Limb (tissue), 2 donors: ENCODE results near the gene PPP1R12B.
"Not testable (repeated sequence)": the region's sequence is repeated elsewhere in the genome, so short reads cannot be mapped to it uniquely, and the experiment has no call there.

ENCODE experiments used
- DNase-seq, 2 donors: peaks; one replicate each; pipeline ENCODE4 v3.0.0-alpha.2; 2016; ENCODE audit errors: extremely low spot score in 2 of 2

The PPP1R12B gene

DNA sequence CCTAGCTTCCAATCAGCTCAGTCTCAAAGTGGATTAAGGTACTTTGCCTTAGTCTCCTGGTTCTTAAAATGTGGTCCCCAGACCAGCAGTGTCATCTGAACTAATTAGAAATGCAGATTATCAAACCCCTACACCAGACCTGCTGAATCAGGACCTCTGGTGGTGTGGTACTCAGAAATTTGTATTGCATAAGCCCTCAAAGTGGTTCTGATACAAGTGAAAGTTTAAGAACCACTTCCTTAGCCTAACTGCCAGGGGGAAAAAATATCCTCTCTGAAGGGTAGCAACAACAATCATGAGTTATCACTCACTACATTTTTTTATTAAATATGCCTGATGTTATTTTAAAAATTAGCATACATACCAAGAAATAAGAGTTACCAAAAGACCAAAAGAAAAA, 131.2 kb downstream of the PPP1R12B start:
- not testable (repeated sequence) for DNase-seq

DNA sequence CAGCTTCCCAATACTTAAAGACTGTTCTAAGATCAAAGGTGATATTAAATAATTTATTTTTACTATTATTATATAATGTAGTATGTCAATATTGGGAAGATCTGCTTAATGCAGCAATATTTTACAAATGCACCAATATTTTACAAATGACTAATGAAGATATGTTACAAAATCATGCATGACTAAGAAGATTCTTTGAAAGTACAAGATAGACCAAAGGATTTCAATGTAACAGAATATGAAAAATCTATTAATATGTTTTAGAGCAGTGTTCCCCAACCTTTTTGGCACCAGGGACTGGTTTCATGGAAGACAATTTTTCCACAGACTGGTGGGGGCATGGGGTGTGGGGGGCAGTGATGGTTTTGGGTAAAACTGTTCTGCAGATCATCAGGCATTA, 132.1 kb downstream of the PPP1R12B start:
- DNase-seq, result not testable (repeated sequence)

DNA sequence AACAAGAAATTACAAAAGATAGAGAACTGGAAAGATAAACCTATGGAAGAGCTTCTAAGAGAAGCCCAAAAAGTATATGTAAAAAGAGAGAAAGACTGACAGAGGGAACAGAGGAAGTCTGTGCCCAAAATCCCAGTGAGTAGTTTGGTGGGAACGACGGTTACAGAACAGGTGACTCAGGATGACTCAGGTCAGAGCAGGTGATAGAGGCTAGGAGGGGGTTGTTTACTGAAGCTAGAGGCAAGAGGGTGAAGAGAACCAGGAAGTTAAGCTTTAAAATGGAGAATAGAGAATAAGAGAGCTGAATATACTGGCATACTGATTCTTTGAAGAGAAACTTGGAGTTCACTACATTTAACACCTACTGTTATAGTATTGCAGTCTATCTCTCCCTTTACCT, 134.9 kb downstream of the PPP1R12B start:
- not testable (repeated sequence) for DNase-seq

DNA sequence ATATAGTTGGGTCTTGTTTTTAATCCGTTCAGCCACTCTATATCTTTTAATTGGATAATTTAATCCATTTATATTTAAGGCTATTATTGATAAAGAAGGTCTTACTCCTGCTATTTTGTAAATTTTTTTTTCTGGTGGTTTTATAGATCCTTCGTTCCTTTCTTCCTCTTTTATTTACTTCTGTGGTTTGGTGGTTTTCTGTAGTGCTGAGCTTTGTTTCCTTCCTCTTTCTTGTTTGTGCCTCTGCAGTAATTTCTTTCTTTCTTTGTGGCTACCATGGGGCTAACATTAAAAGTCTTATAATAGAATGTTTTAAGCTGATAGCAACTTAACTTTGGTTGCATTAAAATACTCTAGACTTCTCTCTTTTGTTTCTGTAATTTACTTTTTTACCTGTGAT, 135.5 kb downstream of the PPP1R12B start:
- not testable (repeated sequence) for DNase-seq

DNA sequence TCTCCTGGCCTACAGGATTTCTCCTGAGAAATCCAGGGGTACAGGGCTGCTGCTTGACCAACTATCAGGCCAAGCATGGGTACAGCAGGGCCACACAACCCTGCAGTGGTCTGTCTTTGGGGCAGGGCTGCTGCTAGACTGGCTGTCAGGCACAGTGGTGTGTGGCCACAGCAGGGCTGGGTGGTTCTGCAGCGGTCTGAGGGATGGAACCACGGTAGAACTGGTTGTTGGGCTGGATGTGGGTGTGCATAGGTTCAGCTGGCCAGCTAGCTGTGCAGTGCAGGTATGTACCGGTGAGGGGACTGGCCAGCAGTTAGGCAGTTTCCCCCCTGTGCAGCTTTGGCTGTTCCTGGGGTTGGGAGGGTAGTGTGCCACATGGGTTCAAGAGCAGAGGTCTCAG, 136.3 kb downstream of the PPP1R12B start:
- DNase-seq, result not testable (repeated sequence)

DNA sequence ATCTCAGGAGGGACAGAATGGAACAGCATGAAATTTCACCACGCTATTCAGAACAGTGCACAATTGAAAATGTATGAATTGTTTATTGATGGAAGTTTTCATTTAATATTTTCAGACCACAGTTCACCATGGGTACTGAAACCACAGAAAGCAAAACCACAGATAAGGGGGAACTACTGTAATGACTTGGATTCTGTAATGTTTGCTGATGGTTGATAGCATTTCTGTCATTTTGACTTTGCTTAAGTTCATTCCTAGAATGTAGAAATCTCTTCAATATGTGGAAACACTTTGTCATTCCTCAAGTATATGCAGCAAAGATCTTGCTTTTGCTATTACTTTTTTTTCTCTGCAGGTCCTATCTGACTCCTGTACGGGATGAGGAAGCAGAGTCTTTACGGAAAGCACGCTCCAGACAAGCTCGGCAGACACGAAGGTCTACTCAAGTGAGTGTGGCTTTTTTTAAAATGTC, 139.7 kb downstream of the PPP1R12B start:
- not testable (repeated sequence) for DNase-seq

DNA sequence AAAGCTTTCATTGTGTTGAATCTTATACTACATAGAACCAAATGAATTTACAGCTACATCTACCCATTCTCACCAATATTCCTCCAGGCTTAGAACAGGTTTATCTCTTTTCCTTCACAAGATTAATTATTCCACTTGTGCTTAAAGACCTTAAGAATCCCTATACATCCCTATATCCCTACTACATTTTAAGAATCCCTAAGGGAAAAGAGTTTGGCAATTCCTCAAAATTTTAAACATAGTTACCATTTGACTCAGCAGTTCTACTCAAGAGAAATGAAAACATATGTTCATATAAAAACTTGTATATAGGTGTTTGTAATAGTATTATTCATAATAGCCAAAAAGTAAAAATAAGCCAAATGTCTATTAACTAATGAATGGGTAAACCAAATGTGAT, 140.6 kb downstream of the PPP1R12B start:
- DNase-seq, result not testable (repeated sequence)

DNA sequence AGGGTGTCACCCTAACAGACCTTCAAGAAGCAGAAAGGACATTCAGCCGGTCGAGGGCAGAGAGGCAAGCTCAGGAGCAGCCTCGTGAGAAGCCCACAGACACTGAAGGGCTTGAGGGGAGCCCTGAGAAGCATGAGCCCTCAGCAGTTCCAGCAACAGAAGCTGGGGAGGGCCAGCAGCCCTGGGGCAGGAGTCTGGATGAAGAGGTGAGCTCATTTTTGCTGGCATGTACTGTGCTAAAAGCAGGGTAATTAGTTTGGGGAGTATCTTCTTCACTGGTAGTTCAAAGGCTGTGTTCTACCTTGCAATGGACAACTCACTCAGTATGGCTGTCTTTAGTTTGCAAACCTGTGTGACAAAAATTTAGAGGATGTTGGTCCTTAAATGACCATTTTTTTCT, 144.6 kb downstream of the PPP1R12B start:
- DNase-seq, result not testable (repeated sequence)

DNA sequence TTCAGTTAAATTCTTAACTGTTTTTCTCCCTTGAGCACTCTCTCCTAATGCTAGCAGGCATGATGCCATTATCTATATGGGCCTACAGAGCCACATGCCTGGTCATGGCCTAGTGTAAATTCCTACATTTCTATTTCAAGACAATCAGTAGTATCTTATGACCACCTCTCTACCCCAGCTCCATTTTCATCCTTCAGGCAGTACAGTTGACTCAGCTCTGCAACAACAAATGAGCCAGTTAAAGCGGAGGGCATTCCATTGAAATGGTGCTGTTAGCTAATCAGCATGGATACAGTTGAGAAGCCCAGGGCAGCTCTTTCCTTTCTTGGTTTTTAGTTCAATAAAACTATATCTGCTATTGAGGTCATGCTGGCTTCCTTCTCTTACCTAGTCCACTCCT, 150.0 kb downstream of the PPP1R12B start:
- DNase-seq, result no peak

DNA sequence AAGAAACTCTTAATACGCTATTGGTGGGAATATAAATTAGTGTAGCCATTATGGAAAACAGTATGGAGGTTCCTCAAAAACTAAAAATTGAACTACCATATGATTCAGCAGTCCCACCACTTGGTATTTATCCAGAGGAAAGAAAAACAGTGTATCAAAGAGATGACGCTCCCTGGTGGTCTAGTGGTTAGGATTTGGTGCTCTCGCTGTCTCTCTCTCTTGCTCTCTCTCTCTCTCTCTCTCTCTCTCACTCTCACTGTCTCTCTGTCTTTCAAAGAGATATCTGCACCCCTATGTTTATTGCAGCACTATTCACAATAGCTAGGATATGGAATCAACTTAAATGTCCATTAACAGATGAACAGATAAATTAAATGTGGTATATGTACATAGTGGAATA, 151.5 kb downstream of the PPP1R12B start:
- DNase-seq, result not testable (repeated sequence)

DNA sequence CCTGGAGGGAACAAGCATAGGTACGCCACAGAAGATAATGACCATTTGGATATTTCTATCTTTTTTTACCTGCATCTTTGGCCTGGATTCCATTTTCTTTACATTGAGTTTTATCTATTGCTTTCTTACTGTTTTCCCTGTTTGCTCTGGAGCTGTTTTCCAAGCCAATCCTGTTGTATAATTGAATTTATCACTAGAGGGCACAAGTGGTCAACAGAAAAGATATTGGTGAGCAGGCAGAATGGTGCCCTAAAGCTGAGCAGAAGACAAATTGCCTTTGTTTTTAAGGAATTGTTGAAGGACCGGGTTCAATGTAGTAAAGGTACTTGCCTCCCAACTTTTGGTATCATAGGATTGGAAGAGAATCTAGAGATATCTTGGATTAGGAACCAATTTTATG, 152.8 kb downstream of the PPP1R12B start:
- DNase-seq, result peak in 1 of 2 donors; percentile 54

DNA sequence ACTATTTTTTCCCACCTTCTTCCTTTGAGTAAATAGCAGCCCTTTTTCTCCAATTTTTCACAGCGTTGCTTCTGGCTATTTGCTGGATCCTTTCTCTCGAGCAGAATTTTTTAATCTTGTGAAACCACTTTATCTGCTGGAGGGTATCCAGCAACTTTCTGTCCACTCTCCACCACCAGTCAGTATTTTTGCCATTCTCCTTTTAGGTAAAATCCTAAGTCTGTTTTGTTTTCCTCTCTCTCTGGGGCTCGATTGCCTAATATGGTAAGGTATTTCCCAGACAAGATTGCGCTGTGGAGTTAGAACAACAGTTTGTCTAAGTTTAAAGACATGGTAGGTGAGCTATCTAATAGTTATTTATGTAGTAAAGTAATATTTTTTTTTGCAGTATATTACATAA, 156.9 kb downstream of the PPP1R12B start:
- DNase-seq, result no peak

DNA sequence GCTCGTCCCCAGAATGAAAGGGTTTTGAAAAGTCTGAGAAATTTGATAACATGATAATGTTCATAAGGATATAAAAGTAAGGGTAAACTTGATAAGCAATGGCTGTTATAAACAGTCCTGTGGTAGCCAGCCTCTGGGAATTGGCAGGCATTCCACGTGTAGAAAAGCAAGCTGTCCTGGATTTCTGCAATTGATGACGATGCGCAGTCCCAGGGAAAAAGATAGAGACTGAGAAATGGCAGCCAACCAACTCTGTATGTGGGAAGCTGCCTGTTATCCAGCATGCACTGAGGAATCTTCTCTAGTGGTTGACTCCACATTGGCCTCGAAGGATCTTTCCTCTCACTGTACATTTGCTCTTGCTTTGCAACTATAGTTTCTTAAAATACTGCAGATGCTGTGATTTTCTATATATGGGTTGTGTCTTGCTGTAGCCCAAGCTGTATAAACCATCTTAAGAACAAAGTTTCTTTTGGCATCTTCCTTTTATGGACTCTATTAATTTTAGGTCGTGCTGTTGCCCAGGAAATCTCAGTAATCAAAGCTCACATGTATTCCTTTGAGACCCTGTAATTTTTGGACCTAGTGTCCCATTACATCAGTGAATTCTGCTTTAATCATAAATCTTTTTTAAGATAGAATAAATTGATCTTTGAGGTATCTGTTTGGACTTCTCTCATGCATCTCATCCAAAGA, 157.5 kb downstream of the PPP1R12B start:
- DNase-seq, result peak; percentile 28 to 45

DNA sequence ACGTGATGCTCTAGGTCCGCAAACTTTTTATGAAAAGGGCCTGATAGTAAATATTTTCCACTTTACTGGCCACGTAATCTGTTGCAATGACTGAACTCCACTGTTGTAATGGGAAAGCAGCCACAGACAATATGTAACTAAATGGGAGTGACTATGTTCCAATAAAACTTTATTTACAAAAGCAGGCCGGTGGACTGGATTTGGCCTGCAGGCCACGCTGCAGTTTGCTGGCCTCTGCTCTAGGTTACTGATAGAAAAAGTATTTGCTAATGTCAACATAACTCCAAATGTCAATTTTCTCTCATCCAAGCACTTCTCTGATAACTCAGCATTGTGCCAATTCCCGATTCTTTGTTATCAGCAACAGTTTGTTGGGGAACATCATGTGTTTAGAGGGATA, 160.4 kb downstream of the PPP1R12B start:
- not testable (repeated sequence) for DNase-seq

DNA sequence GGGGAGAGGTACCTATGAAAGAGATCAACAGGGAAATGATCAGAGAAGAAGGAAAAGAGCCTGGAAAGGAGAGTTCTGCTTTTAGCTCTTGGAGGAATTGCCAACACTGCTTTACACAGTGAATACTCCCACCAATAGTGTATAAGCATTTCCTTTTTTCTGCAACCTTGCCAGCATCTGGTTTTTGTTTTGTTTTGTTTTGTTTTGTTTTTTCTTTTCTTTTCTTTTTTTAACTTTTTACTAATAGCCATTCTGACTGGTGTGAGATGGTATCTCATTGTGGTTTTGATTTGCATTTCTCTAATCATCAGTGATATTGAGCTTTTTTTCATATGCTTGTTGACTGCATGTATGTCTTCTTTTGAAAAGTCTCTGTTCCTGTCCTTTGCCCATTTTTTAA, 165.4 kb downstream of the PPP1R12B start:
- DNase-seq, result not testable (repeated sequence)

DNA sequence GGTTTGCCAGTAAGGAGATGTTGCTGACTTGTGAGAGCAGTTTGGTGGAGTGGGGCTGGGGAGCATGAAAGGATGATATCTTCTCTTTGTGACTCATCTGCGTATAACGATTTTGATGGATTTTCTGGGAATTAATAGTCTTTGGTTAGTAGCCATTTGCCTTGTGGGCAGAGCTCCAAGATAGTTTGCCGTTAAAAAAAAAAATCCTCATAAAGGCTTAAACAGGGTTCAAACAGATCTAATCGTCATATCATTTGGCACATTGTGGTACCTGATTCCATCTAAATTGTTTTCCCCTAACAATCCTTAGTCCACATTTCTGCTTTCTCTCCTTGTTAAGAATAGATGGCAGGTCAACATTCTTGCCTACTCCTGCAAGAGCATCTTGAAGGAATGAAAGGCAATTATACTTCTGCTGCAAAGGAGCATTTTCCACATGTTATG, 168.0 kb downstream of the PPP1R12B start:
- no peak for DNase-seq

DNA sequence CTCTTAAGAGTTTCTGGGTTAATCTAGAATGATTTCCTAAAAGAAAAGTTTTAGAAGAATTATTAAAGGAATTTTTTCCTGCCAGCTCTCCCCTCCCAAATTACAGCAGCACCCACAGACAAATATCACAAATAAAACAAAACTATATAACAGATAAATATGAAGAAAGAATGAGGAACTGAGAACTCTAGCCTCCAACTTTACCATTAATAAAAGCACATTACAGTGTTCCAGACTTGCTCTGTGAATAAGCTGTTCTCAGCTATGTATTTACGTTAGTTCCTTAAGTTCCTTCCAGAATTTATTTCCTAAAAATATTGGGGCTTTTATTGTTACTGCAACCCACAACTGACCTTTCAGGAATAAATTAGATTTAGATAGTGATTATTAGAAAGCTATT, 168.6 kb downstream of the PPP1R12B start:
- not testable (repeated sequence) for DNase-seq

DNA sequence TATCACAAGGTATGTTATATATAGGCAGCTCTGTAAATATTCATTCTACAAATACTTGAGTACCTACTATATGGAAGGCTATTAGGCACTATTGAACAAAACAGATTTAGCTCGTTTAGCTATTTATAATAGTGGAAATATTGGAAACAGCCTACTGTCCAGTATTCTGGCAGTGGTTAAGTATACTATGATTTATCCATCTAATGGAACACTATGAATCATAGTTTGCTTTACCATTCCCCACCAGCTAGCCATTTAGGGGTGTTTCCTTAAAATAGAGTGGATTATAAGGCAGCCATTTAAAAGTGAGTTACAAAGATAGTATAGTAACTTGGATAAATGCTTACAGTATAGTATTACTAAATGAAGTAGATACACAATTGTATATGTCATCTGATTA, 169.7 kb downstream of the PPP1R12B start:
- not testable (repeated sequence) for DNase-seq

DNA sequence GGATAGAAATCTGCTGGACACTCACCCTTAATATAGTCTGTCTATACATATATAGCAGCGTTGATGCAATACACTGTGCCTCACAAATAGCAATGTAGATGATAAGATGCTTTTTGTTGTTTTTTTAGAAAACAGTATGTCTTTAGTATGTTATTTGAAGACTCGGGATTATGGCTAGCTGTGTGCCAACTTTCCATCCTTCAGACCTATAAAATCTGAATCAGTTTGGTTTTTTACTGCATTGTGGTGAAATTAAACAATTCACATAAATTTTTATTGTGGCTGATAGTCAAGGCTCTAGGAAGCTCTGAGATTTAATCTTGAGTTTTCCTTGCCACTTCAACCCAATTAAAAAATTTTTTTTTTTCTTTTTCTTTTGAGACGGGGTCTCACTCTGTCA, 170.4 kb downstream of the PPP1R12B start:
- not testable (repeated sequence) for DNase-seq

DNA sequence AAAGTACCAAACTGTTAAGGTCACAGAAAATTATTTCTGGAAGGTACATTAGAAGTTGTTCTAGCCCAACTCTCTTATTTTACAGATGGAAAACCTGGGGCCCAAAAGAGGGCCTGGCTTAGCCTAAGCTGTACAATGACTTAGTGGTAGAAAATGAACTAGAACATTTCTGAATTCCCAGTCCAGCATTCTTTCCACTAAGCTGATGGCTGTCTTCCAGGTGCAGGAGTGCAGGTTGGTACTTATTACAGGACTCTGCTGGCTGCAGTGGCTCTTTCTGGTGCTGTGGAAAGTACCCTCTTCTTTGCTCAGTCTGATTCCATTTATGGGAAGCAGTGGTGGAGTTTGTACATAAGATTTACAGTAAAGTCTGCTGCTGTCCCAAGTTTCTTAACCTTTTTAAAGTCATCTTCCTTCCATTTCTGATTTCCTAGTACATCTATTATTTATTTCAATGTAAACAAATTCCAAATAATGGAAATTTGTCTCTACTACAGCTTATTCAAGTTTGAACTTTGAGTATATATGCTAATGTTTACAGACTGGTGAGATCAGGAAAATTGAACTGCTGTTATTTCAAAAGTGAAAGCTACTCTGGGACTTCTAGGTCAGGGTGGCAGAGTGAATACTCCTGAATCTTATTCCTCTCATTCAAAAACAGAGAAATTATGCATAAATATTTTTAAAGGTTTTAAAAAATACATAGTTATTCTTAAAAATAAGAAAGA, 171.8 kb downstream of the PPP1R12B start:
- peak in 1 of 2 donors; percentile 16 for DNase-seq

DNA sequence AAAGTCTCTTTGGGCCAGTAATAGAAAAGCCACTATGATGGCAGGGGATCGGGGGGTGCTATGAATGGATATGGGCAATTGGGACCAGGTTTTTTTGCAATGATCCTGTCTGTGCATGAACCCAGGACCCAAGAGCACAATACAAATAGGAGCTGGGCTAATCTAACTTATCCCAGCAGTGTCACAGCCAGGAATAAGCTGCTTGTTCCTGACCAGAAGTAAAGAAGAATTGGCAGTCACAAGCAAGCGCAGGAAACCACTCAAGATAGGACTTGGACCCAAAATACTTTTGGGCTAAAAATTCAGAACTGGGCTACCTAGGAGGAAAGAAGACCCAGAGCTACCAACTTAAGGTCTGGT, 172.3 kb downstream of the PPP1R12B start:
- not testable (repeated sequence) for DNase-seq

DNA sequence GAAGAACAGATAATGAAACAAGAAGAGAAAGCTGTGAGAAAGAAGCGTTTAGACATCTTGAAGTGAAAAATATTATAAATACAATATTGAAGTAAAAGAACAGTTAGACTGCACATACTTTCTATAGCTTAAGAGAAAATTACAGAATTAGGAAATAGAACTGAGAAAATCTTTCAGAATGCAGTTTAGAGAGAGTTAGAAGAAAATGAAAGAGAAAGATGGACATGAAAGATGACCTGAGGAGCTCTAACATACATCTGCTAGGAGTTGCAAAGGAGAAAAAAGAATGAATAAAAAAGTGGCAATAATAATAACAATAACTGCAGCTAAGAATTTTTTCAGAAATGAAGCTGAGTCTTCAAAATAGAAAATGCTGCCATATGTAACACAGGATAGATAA, 173.0 kb downstream of the PPP1R12B start:
- not testable (repeated sequence) for DNase-seq

DNA sequence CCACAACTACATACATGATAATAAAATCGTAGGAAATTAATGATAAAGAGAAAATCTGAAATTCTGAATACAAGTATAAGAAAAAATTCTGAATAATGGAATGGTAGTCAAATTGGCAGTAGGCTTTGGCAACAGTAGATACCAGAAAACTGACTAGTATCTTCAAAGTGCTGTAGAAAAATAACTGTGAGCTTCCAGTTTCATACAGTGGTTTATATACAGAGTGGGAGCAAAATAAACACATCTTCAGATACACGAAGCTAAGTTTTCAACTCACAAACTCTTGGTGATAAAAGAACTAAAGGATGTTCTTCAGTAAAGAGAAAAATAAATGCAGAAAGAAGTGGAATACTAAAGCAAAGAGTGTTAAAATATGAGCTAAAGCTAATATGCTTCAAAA, 173.4 kb downstream of the PPP1R12B start:
- DNase-seq, result no peak
